Esophagus (tissue), 2 donors: ENCODE results near the gene FOXP1. TPM values are rescaled to one million over a fixed set of nuclear protein-coding genes. Genes with fewer than 3 reads are reported as not detected.

Experiments
- H3K27ac ChIP-seq, 2 donors: one replicate each; pipeline ENCODE4 v1.5.1; 2013; ENCODE audit warnings: low read depth in 2 of 2, mild to moderate bottlenecking in 2 of 2, inconsistent platforms in 1 of 2, low read length in 1 of 2, moderate library complexity in 1 of 2
- H3K27me3 ChIP-seq, 2 donors: one replicate each; pipeline ENCODE4 v1.6.1; 2013; ENCODE audit warnings: low read length in 2 of 2, control low read depth in 1 of 2, mild to moderate bottlenecking in 1 of 2; ENCODE audit not compliant: insufficient read depth in 2 of 2, control insufficient read depth in 1 of 2
- H3K36me3 ChIP-seq, 2 donors: one replicate each; pipeline ENCODE4 v1.6.1; 2013; ENCODE audit warnings: low read length in 1 of 2; ENCODE audit not compliant: control insufficient read depth in 2 of 2, insufficient read depth in 2 of 2
- H3K4me1 ChIP-seq, 2 donors: one replicate each; pipeline ENCODE4 v1.6.1; 2013; ENCODE audit warnings: low read length in 1 of 2; ENCODE audit not compliant: control insufficient read depth in 2 of 2, insufficient read depth in 2 of 2
- H3K4me3 ChIP-seq, 2 donors: one replicate each; pipeline ENCODE4 v1.5.1; 2013; ENCODE audit warnings: low read length in 2 of 2, mild to moderate bottlenecking in 2 of 2, low read depth in 1 of 2, moderate library complexity in 1 of 2
- H3K9me3 ChIP-seq, 2 donors: one replicate each; pipeline ENCODE4 v1.6.1; 2013; ENCODE audit warnings: mild to moderate bottlenecking in 2 of 2, low read depth in 1 of 2, low read length in 1 of 2, moderate library complexity in 1 of 2; ENCODE audit not compliant: control insufficient read depth in 2 of 2, insufficient read depth in 1 of 2
- WGBS, 2 donors: extraction: QIAGEN DNeasy Blood & Tissue Kit; methylation state at CpG; one replicate each; pipeline ENCODE4 v1.1.7; 2013; 5-methylcytosine and 5-hydroxymethylcytosine counted together
- polyA plus RNA-seq, 2 donors: library from polyadenylated mRNA; stranded (reverse); fragments of 200-250 nt; gene quantifications; one replicate each; pipeline ENCODE4 v1.2.3, GENCODE V29; 2013
- donor health status: healthy with polysubstance abuse.
- donor health status: Bipolar disorder and iron deficiency.

FOXP1 gene
- polyA plus RNA-seq, 2 donors = 10.7 to 20.4 TPM

DNA sequence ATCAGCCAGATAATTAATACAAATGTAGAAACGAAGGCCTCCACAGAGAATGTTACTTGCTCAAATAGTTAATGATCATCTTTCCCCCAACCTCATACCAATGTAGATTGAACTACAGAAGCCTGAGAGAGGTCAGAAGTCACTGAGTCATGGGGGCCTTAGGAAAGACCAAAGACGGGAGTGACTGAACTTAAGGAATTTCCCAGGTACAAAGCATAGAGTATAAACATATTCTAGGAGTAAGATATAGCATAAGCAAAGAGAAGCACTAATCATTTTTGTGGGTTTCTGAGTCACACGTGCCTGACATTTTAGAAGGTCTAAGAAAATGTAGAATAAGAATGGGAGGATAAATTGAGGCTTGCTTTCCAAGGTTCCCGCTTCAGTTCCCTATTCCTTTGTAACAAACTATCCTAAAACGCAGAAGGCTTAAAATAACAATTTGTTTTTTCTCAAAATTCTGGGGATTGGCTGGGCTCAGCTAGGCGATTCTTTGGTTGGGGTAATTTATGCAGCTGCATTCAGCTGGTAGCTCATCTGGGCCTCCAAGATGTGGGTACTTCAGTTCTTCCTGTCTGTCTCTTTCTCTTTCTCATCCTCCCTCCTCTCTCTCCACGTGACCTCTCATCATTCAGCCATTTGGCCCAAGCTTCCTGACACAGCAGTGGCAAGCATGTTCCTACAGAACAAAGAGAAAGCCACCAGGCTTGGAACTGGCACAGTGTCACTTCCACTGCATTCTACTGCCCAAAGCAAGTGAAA is 422.6 kb downstream of the FOXP1 start:
- Histone ChIP-seq H3K27me3 (no peaks in the 10 kb centered on the region), H3K36me3 (no peaks in the 10 kb centered on the region), H3K4me1 (no peaks in the 10 kb centered on the region), H3K27ac (no peak overlapping the region), H3K4me3 (no peak overlapping the region), H3K9me3 (no peaks in the 10 kb centered on the region)
- WGBS, 2 donors = 93 to 94% methylated on average over 7 of the region's 7 CpGs

DNA sequence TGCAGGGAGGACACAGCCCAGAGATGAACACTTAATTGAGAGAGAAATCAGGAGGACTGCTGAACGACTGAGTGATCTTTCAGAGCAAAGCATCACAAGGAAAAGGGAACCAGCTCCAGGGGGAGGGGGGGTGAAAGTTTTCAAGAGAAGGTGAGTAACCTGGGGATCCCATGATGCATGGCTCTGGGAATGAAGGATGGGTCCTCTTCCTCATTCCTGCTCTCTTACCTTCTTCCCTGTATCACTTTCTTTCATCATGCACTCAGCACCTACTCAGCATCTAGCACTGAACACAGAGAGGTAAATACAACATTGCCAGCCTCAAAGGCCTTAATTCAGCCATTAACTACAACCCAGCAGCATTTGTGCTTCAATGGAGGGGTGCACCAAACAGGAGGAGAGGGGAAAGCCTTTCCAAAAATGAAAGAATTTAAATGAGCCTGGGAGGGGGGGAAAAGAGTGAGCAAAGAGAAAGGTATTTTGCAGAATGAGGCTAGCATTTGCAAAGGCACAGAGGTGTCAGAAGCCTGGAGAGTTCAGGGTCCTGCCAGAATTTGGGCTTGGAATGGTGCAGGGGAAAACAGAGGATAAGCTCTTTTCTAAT is 427.4 kb downstream of the FOXP1 start:
- H3K9me3 ChIP-seq = no peaks in the 10 kb centered on the region
- WGBS, 2 donors = 58 to 77% methylated on average over 1 of the region's 1 CpG
- no peak overlapping the region for H3K27ac ChIP-seq
- no peaks in the 10 kb centered on the region for H3K36me3 ChIP-seq
- no peaks in the 10 kb centered on the region for H3K27me3 ChIP-seq
- H3K4me3 ChIP-seq = no peak overlapping the region
- H3K4me1 ChIP-seq = no peaks in the 10 kb centered on the region

DNA sequence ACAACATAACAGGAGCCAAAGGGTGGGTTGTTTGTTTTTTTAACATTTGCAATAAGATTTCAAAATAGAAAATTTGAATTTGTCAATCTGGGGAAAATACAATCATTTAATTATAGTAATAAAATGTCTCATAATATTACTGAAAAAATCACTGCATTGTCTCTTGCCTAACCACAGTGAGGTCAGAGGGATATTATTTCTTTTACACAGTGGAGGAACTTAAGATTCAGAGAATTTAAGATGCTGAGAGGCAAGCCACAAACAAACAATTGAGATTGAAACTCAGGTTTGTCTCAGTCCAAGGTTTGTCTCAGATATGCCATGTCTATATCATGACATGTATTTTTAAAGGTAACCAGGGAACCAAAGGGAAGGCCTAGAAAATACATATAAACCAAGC is 428.7 kb downstream of the FOXP1 start:
- no peaks in the 10 kb centered on the region for H3K4me1 ChIP-seq
- H3K9me3 ChIP-seq = no peaks in the 10 kb centered on the region
- H3K36me3 ChIP-seq = no peaks in the 10 kb centered on the region
- no peak overlapping the region for H3K4me3 ChIP-seq
- H3K27me3 ChIP-seq = no peaks in the 10 kb centered on the region
- no peak overlapping the region for H3K27ac ChIP-seq

DNA sequence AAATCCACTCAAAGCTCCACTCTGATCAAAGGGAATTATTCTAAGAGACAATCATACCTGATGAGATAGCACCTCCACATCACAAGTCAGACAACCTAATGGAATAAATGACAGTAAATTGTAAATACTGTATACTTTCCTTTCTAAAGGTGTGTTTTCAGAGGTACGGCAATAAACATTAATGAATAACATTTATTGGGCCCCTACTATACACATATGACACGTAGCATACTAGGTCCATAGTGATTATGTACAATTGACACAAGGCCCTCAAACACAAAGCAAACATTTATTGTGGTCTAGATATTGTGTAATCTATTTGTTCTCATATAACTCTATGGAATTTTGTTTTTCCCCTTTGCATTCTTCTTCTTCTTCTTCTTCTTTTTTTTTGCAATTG is 429.8 kb downstream of the FOXP1 start:
- H3K27ac ChIP-seq = no peak overlapping the region
- H3K4me1 ChIP-seq = no peaks in the 10 kb centered on the region
- H3K4me3 ChIP-seq = no peak overlapping the region
- no peaks in the 10 kb centered on the region for H3K36me3 ChIP-seq
- no peaks in the 10 kb centered on the region for H3K27me3 ChIP-seq
- no peaks in the 10 kb centered on the region for H3K9me3 ChIP-seq
- 74 to 91% methylated on average over 2 of the region's 2 CpGs for WGBS, 2 donors

DNA sequence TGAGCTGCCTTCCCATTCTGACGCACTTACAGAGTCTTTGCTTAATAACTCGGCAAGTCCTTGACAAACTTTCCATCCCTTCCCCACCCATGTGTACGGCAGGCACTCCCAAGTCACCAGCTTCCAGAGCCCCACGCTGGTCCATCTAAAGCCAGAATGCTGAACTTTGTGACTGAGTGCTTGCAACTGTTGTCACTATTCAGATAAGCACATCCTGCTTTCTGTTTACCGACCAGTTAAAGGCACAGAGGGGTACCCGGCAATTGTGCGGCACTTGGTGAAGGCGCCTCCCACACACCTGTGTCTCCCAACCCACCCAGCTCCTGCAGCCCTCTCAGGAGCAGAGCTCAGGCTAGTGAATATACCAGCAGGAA is 430.6 kb downstream of the FOXP1 start:
- H3K36me3 ChIP-seq = no peaks in the 10 kb centered on the region
- no peaks in the 10 kb centered on the region for H3K9me3 ChIP-seq
- WGBS, 2 donors = 72 to 89% methylated on average over 8 of the region's 8 CpGs
- no peak overlapping the region for H3K27ac ChIP-seq
- no peaks in the 10 kb centered on the region for H3K27me3 ChIP-seq
- no peak overlapping the region for H3K4me3 ChIP-seq
- no peaks in the 10 kb centered on the region for H3K4me1 ChIP-seq

DNA sequence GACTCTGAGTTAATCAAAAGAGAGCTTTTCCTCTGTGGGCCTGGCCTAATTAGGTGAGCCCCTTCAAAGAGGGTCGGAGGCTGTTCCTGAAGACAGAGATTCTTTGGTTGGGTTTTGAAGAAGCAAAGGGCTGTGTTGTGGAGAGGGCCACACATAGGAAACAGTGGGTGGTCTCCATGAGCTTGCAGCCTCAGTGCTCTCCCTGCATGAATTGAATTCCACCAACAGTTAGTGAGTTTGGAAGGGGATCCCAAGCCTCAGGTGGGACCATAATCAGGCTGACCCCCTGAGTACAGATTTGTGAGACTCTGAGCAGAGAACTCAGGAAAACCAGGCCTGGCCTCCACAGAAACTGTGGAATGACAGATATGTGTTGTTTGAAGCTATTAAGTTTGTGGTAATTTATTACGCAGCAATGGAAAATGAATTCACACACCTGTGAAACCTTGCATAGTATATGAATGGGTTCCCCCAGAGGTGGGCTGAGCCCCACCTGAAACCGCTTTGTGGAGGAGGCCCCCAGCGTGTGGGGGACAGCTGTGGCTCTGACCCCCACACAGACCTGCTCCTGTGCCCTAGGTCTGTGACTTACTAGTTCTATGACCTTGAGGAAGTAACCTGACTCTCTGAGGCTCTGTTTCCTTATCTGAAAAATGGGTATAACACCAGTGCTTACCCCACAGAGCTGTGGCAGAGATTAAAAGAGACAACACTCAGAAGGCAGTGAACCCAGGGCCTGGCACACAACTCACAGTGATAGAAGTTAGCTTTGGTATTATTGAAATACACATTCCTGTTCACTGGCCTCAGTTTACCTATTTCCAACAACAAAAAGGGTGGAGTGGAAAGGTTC is 431.3 kb downstream of the FOXP1 start:
- WGBS, 2 donors = 72 to 76% methylated on average over 4 of the region's 4 CpGs
- H3K36me3 ChIP-seq = no peaks in the 10 kb centered on the region
- no peak overlapping the region for H3K4me3 ChIP-seq
- H3K4me1 ChIP-seq = no peaks in the 10 kb centered on the region
- no peaks in the 10 kb centered on the region for H3K9me3 ChIP-seq
- no peak overlapping the region for H3K27ac ChIP-seq
- H3K27me3 ChIP-seq = no peaks in the 10 kb centered on the region

DNA sequence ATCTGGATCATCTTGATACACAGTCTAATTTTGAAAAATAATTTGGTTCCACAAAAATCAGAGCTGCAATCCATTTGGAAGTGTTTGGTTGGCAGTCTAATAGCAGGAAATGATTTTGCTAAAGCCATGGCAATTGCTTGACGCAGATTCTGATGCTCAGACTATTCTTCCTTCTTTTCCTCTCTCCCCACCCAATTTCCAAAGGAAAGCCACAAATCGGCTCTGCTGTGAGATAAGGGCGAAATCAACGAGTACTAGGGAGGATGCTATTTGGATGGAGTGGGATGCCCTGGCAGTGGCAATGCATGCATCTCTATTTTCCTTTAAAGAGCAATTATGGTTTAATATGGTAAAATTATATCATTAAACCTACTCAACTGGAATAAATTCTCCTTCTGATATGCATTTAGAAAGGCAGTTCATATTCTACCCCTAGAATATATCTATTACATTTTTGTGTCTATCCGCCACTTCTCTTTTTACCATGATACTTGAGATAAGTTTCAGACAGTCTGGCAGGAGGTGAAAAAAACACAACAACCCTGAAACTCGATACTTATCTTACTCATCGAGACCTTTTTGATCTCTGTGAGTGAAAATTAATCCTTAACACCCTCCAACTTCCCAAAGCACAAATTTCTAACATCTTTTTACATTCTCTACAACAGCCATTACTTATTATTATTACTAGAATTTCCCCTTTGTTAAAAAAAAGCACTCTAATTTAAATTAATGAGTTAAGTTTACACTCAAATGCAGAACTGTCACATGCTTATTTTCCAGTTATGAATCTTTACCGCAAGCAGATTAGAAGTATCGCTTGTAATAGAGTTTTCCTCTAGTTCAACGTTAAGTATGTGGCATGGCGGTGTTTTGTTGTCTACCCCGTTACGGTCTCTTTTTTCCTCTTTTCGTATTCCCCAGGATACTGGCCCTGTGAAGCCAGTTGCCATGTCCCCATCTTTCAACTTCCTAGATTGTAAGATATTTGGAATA is 433.3 kb downstream of the FOXP1 start:
- Histone ChIP-seq H3K9me3 (no peaks in the 10 kb centered on the region), H3K4me1 (no peaks in the 10 kb centered on the region), H3K27ac (peak overlapping the region in 1 of 2 donors; percentile 55), H3K36me3 (no peaks in the 10 kb centered on the region), H3K27me3 (no peaks in the 10 kb centered on the region), H3K4me3 (no peak overlapping the region)
- 73 to 82% methylated on average over 14 of the region's 14 CpGs for WGBS, 2 donors

DNA sequence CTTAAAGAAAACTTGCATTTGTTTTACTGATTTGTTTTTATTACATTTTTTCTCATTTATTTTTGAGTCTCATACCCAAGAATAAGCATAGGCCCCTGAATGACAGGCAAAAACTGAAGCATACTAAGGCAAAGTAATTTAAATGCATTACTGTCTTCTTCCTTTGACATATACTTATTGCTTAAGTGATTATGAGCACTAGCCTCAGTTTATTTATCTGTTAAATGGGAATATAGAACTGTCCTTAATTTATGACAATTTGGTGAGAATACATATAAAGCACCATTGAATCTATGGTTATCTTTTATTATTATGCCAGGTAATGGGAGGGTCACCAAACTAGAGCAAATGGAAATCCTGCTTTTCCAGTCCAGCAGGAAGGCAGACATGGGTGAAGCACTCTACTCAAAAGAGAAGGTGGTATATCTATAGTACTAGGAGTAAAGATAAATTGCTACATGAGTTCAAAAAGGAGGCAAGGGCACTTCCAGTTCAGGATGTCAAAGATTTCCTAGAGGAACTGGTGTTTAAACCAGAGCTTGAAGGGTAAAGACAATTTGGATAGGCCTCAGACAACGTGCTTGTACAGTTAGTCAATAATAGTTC is 435.0 kb downstream of the FOXP1 start:
- H3K36me3 ChIP-seq = no peaks in the 10 kb centered on the region
- peaks cover 0 to 4% of the 10 kb centered on the region in 2 donors for H3K4me1 ChIP-seq
- no peaks in the 10 kb centered on the region for H3K27me3 ChIP-seq
- no peak overlapping the region for H3K4me3 ChIP-seq
- 43 to 55% methylated on average over 1 of the region's 1 CpG for WGBS, 2 donors
- no peaks in the 10 kb centered on the region for H3K9me3 ChIP-seq
- peak overlapping the region in 1 of 2 donors; percentile 57 for H3K27ac ChIP-seq
